Astrocyte (in vitro differentiated cells and primary cell): ENCODE data around the gene KDM3B.

Experiments used
- CTCF ChIP-seq: IDR thresholded peaks from 2 replicates; pipeline ENCODE4 v1.5.1; 2011; ENCODE audit warnings: low read depth, mild to moderate bottlenecking, inconsistent platforms, low read length, moderate library complexity; ENCODE audit not compliant: insufficient read depth
- EZH2 ChIP-seq: IDR thresholded peaks from 2 replicates; pipeline ENCODE4 v1.6.1; 2012; ENCODE audit warnings: mild to moderate bottlenecking, low read length, inconsistent platforms; ENCODE audit not compliant: insufficient read depth

DNA sequence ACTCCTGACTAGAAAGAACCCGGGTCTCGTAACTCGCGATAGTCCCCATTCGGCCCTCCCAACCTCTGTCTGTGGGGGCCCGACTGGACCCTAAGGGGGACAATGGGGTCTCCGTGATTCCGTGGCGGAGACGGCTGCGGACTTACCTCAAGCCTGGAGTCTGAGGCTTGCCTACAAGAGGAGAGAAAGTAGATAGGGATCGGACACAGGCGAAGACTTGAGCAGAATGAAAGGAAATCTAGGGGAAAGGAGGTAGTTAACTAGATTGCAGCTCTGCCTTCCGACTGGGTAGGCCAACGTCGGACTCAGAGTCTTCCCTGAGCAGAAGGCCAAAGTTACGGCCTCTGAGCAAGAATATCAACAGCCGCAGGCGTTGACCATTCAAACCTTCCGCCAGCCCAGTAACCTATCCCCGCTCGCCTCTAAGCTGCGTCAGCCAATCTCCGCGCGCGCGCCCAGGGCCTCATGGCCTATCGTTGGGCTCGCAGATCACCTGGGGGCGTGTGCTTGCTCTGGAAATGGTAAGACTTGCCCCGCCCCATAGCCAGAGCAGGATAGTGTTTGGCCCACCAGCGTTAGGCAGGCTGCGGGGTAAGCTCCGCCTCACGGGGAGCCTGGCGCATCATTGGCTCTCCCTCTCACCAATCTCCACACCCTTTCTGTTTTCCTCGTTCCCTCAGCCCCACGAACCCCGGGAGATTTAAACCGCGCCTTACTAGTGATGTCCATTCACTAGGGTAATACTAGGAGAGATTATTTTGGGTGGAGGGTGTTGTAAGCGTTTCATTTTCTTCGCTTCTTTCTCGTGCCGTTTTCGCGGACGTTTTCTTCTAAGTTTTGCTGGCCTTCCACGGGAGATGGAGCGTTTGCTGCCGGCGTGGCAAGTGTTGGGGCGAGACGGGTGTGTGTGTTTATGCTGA is 20.8 kb upstream of the KDM3B start, which contains the start of gene CDC25C:
- TF ChIP-seq CTCF (no peak), EZH2 (no peak)
